ENCODE measurements around the gene TNFAIP3. TPM values are rescaled to one million over a fixed set of nuclear protein-coding genes. Genes with fewer than 3 reads are reported as not detected.

TNFAIP3 gene
- total and polyA plus RNA-seq, 2 donors (not counting 3 experiments of a cell fraction or from before 2014, with no cell fraction given) = 4.0 to 8.6 TPM

DNA sequence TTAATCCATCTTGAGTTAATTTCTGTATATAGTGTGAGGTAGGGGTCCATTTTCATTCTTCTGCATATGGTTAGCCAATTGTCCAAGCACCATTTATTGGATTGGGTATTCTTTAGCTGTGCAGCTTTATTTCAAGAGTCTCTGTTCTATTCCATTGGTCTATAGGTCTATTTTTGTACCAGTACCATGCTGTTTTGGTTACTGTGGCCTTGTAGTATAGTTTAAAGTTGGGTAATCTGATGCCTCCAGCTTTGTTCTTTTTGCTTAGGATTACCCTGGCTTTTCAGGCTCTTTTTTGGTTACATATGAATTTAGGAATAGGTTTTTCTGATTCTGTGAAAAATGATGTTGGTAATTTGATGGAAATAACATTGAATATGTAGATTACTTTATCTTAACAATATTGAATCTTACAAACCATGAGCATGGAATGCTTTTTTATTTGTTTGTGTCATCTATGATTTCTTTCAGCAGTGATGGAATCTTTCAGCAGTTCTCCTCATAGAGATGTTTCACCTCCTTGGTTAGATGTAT lies 47.0 kb downstream of the TNFAIP3 start:
- BruUV-seq (replicated peaks) = no TSS peak
- no peaks in the 10 kb centered on the region for H3K27me3 ChIP-seq (ENCODE audit: control insufficient read depth in 2 of 2, insufficient read depth in 2 of 2, low read length in 2 of 2)
- no peak overlapping the region for H3K4me2 ChIP-seq (ENCODE audit: insufficient read depth, low read length)
- H3K36me3 ChIP-seq (ENCODE audit: control insufficient read depth in 2 of 2, extremely low read depth in 1 of 2, insufficient read depth in 2 of 2, low read length in 2 of 2) = no peaks in the 10 kb centered on the region
- H4K20me1 ChIP-seq (replicated peaks; ENCODE audit: control insufficient read depth, extremely low read depth, insufficient read depth, low read length) = no peaks in the 10 kb centered on the region
- H3K4me1 ChIP-seq (ENCODE audit: control insufficient read depth, extremely low read depth, insufficient read depth, low read length) = no peaks in the 10 kb centered on the region
- no peaks in the 10 kb centered on the region for H3K79me2 ChIP-seq (ENCODE audit: control insufficient read depth, insufficient read depth, low read length)
- H3K9ac ChIP-seq (replicated peaks; ENCODE audit: extremely low read depth, insufficient read depth, low read length) = no peak overlapping the region
- ChIA-PET POLR2A (no interaction called here), CTCF (no interaction called here)
- H3K9me3 ChIP-seq (replicated peaks; ENCODE audit: control insufficient read depth, insufficient read depth, low read length) = no peaks in the 10 kb centered on the region
- FAIRE-seq (no peak), DNase-seq (ENCODE audit: low read depth, low spot score) (no peak)
- H3K4me3 ChIP-seq (replicated peaks in 1 of 3; ENCODE audit: insufficient read depth in 1 of 3, low read depth in 1 of 3, low read length in 3 of 3) = no peak overlapping the region
- TF ChIP-seq FOS (IDR thresholded peaks at IDR 0.05; ENCODE audit: borderline replicate concordance, insufficient read depth, low read length) = no peak
- no peak for TF ChIP-seq GATA2 (IDR thresholded peaks at IDR 0.05; ENCODE audit: insufficient read depth, insufficient read length, low read depth, low read length)
- no peak for TF ChIP-seq MYC (IDR thresholded peaks at IDR 0.05; ENCODE audit: low read depth, low read length)
- TF ChIP-seq POLR2AphosphoS5 (IDR thresholded peaks at IDR 0.05; ENCODE audit: insufficient read depth, low read depth, low read length) = no peak
- no peak for TF ChIP-seq POLR2A (IDR thresholded peaks at IDR 0.05; ENCODE audit: low read depth, low read length)
- TF ChIP-seq, protein P1, sequence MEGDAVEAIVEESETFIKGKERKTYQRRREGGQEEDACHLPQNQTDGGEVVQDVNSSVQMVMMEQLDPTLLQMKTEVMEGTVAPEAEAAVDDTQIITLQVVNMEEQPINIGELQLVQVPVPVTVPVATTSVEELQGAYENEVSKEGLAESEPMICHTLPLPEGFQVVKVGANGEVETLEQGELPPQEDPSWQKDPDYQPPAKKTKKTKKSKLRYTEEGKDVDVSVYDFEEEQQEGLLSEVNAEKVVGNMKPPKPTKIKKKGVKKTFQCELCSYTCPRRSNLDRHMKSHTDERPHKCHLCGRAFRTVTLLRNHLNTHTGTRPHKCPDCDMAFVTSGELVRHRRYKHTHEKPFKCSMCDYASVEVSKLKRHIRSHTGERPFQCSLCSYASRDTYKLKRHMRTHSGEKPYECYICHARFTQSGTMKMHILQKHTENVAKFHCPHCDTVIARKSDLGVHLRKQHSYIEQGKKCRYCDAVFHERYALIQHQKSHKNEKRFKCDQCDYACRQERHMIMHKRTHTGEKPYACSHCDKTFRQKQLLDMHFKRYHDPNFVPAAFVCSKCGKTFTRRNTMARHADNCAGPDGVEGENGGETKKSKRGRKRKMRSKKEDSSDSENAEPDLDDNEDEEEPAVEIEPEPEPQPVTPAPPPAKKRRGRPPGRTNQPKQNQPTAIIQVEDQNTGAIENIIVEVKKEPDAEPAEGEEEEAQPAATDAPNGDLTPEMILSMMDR (IDR thresholded peaks at IDR 0.05; ENCODE audit: extremely low read depth in 1 of 2, insufficient read depth in 1 of 2, low read depth in 1 of 2, low read length in 2 of 2) = no peak
- TF ChIP-seq MAX (IDR thresholded peaks at IDR 0.05; ENCODE audit: insufficient read depth, insufficient read length) = no peak
- TF ChIP-seq EZH2 (IDR thresholded peaks at IDR 0.05; ENCODE audit: borderline replicate concordance, low read depth, low read length, severe bottlenecking) = no peak
- no peaks in the 10 kb centered on the region for H3K9me1 ChIP-seq (replicated peaks; ENCODE audit: control insufficient read depth, extremely low read depth, insufficient read depth, low read length)
- dilution Hi-C loops (cut with MboI; ENCODE audit: extremely low pct_ligation_motif_present, low sequenced_read_pairs) = no loop called here
- intact Hi-C loops (cut with micrococcal nuclease) = no loop called here
- H2AFZ ChIP-seq (ENCODE audit: low read depth, low read length) = no peak overlapping the region
- H3K27ac ChIP-seq (ENCODE audit: insufficient read depth, low read depth, low read length) = no peak overlapping the region
